GM12872 (cell line): ENCODE data around the gene TPM4.

Experiments used
- TF ChIP-seq, protein P1 (sequence below): IDR thresholded peaks from 3 replicates; pipeline ENCODE4 v1.5.1; 2011; ENCODE audit warnings: low read depth, mild to moderate bottlenecking, low read length, moderate library complexity; ENCODE audit not compliant: insufficient read depth

Gene TPM4

GRCh38 chr19:16068696-16069259 is 7.5 kb upstream of the TPM4 start:
- TF ChIP-seq, protein P1, sequence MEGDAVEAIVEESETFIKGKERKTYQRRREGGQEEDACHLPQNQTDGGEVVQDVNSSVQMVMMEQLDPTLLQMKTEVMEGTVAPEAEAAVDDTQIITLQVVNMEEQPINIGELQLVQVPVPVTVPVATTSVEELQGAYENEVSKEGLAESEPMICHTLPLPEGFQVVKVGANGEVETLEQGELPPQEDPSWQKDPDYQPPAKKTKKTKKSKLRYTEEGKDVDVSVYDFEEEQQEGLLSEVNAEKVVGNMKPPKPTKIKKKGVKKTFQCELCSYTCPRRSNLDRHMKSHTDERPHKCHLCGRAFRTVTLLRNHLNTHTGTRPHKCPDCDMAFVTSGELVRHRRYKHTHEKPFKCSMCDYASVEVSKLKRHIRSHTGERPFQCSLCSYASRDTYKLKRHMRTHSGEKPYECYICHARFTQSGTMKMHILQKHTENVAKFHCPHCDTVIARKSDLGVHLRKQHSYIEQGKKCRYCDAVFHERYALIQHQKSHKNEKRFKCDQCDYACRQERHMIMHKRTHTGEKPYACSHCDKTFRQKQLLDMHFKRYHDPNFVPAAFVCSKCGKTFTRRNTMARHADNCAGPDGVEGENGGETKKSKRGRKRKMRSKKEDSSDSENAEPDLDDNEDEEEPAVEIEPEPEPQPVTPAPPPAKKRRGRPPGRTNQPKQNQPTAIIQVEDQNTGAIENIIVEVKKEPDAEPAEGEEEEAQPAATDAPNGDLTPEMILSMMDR: no peak

GRCh38 chr19:16069813-16070365 is 6.4 kb upstream of the TPM4 start:
- TF ChIP-seq, protein P1: no peak

GRCh38 chr19:16070366-16070990 is 5.8 kb upstream of the TPM4 start:
- TF ChIP-seq, protein P1: 0 out of 3 replicates have a peak, but pooled peaks have one; percentile 20

- TF ChIP-seq, protein P1: no peak
These were observed 5.1 kb upstream of the TPM4 start for GRCh38 chr19:16071072-16071691.

GRCh38 chr19:16073481-16073880 is 2.8 kb upstream of the TPM4 start:
- TF ChIP-seq, protein P1: no peak

DNA sequence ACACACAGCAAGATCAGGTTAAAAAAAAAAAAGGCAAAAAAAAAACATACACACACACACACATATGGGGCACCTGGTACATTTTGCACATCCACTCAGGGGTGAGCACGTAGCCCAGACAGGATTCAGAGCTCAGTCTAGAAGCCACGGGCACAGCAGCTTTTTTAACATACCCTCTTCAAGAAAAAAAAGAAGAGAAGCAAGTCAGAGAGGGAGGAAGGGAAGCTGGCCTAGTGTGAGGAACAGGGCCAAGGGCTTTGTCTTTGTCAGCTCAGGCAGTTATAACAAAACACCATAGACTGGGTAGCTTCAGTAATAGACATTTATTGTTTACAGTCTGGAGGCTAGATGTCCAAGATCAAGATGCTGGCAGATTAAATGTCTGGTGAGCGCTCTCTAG is 2.3 kb upstream of the TPM4 start:
- TF ChIP-seq, protein P1: no peak

DNA sequence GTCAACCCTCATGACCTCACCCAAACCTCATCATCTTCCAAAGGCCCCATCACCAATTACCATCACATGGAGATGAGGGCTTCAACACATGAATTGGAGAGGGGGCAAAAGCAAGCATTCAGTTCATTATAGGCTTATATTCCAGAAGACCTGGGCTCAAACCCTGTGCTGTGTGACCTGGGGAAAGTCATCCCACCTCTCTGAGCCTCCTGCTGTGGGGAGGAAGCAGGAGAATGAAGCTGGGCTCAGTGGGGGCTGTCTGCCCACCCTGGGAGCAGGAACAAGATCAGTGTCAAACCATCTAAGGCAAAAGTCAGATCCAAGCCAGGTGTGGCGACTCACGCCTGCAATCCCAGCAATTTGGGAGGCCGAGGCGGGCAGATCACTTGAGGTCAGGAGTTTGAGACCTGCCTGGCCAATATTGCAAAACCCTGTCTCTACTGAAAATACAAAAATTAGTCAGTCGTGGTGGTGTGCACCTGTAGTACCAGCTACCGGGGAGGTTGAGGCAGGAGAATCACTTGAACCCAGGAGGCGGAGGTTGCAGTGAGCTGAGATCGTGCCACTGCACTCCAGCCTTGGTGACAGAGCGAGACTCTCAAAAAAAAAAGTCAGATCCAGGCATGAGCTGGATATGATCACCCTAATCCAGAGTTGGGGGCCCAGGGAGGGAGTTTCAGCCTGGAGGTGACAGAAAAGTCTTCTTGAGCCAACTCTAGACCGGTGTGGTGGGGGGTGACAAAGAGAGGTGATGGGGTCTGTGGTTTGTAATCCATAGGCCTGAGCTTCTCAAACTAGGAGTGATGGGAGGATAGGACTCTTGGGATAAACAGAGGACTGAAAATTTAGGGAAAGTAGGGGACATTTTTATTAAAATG is 1.6 kb upstream of the TPM4 start:
- TF ChIP-seq, protein P1: no peak
